Neuronal stem cell (in vitro differentiated cells): Measurements from ENCODE around the gene KLF14.

ENCODE experiments used
- DNase-seq: peaks from one replicate; pipeline ENCODE4 v3.0.0-alpha.2; 2013; ENCODE audit warnings: low spot score
- H2AFZ ChIP-seq: one replicate; pipeline ENCODE4 v1.6.1; 2013; ENCODE audit warnings: mild to moderate bottlenecking, low read length, inconsistent platforms
- H2AK5ac ChIP-seq: 2 replicates; pipeline ENCODE4 v1.6.1; 2013; ENCODE audit warnings: low read depth, mild to moderate bottlenecking, inconsistent platforms, low read length, moderate library complexity, mixed read lengths
- H2BK120ac ChIP-seq: 2 replicates; pipeline ENCODE4 v1.6.1; 2013; ENCODE audit warnings: low read depth, mild to moderate bottlenecking, inconsistent platforms, low read length, moderate library complexity, mixed read lengths
- H2BK12ac ChIP-seq: one replicate; pipeline ENCODE4 v1.6.1; 2013; ENCODE audit warnings: low read length, inconsistent platforms
- H2BK15ac ChIP-seq: 2 replicates; pipeline ENCODE4 v1.6.1; 2013; ENCODE audit warnings: mild to moderate bottlenecking, low read length, inconsistent platforms, mixed read lengths
- H2BK5ac ChIP-seq: one replicate; pipeline ENCODE4 v1.6.1; 2013; ENCODE audit warnings: inconsistent platforms, mild to moderate bottlenecking, low read length, moderate library complexity
- H3K14ac ChIP-seq: one replicate; pipeline ENCODE4 v1.6.1; 2013; ENCODE audit warnings: low read length, inconsistent platforms
- H3K18ac ChIP-seq: 2 replicates; pipeline ENCODE4 v1.6.1; 2013; ENCODE audit warnings: low read length, inconsistent platforms
- H3K23ac ChIP-seq: 2 replicates; pipeline ENCODE4 v1.6.1; 2013; ENCODE audit warnings: low read depth, mild to moderate bottlenecking, mixed read lengths, low read length, inconsistent platforms; ENCODE audit not compliant: poor library complexity
- H3K27ac ChIP-seq: replicated peaks from 3 replicates; pipeline ENCODE4 v1.5.1; 2013; ENCODE audit warnings: low read length, inconsistent platforms
- H3K27me3 ChIP-seq, 3 experiments: 2 replicates each; pipeline ENCODE4 v1.6.1; 2013; ENCODE audit warnings: low read length in 3 of 3, mild to moderate bottlenecking in 2 of 3, inconsistent platforms in 1 of 3, low read depth in 1 of 3, mixed read lengths in 1 of 3, moderate library complexity in 1 of 3; ENCODE audit not compliant: control insufficient read depth in 3 of 3, insufficient read depth in 3 of 3
- H3K36me3 ChIP-seq, 2 donors: replicated peaks in 1 of 2; 2 replicates each; pipeline ENCODE4 v1.6.1; 2013; ENCODE audit warnings: low read length in 2 of 2; ENCODE audit not compliant: control insufficient read depth in 2 of 2, insufficient read depth in 2 of 2
- H3K4ac ChIP-seq: 2 replicates; pipeline ENCODE4 v1.6.1; 2013; ENCODE audit warnings: inconsistent platforms, mild to moderate bottlenecking, low read length, moderate library complexity
- H3K4me1 ChIP-seq, 2 donors: 1 replicate in 1 of 2; 2 replicates in 1 of 2; pipeline ENCODE4 v1.6.1; 2013; ENCODE audit warnings: low read length in 2 of 2, low read depth in 1 of 2; ENCODE audit not compliant: control insufficient read depth in 2 of 2, insufficient read depth in 1 of 2
- H3K4me2 ChIP-seq: one replicate; pipeline ENCODE4 v1.6.1; 2013; ENCODE audit warnings: mild to moderate bottlenecking, low read length, inconsistent platforms; ENCODE audit not compliant: insufficient read depth, poor library complexity, severe bottlenecking
- H3K4me3 ChIP-seq, 2 donors: 2 replicates each; pipeline ENCODE4 v1.5.1; 2013; ENCODE audit warnings: low read length in 2 of 2, mild to moderate bottlenecking in 2 of 2, inconsistent platforms in 1 of 2, moderate library complexity in 1 of 2
- H3K79me1 ChIP-seq: one replicate; pipeline ENCODE4 v1.6.1; 2013; ENCODE audit warnings: low read depth, mild to moderate bottlenecking, inconsistent platforms, low read length, moderate library complexity
- H3K9ac ChIP-seq: one replicate; pipeline ENCODE4 v1.6.1; 2013; ENCODE audit warnings: mild to moderate bottlenecking, low read depth, low read length, inconsistent platforms; ENCODE audit not compliant: poor library complexity
- H3K9me3 ChIP-seq, 2 donors: replicated peaks in 1 of 2; 2 replicates each; pipeline versions ENCODE3 to v1.6.1; 2013; ENCODE audit warnings: low read length in 2 of 2, mild to moderate bottlenecking in 2 of 2, inconsistent platforms in 1 of 2, low read depth in 1 of 2, mixed read lengths in 1 of 2, moderate library complexity in 1 of 2; ENCODE audit not compliant: control insufficient read depth in 2 of 2, insufficient read depth in 1 of 2
- H4K8ac ChIP-seq: one replicate; pipeline ENCODE4 v1.6.1; 2013; ENCODE audit warnings: low read depth, mild to moderate bottlenecking, inconsistent platforms, low read length, moderate library complexity
- H4K91ac ChIP-seq: one replicate; pipeline ENCODE4 v1.6.1; 2013; ENCODE audit warnings: low read length, low read depth, mild to moderate bottlenecking, inconsistent platforms; ENCODE audit not compliant: poor library complexity
- WGBS, 2 donors: extraction: QIAGEN DNeasy Blood & Tissue Kit; methylation state at CpG; one replicate each; pipeline ENCODE4 v1.1.7; 2013; ENCODE audit warnings: missing lambda C conversion rate in 2 of 2, mixed read lengths in 1 of 2; ENCODE audit not compliant: insufficient read length in 2 of 2, insufficient replicate concordance in 1 of 2; ENCODE audit errors: extremely low coverage in 2 of 2; 5-methylcytosine and 5-hydroxymethylcytosine counted together

KLF14 gene

DNA sequence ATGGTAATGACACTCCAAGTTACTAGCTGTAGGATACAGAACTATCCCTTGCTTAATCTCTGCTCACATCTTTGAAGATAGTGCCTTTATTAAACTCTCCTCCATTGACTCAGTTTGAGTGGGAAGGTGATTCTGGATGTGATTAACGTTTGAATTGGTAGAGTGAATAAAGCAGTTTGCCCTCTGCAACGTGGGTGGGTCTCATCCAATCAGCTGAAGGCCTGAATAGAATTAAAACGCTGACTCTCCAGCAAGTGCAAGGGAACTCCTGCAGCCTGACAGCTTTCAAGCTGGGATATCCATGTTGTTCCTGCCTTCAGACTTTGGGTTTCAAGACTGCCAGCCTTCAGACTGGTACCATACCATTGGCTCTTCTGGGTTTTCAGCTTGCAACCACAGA lies 21.6 kb downstream of the KLF14 start:
- no peak overlapping the region for H3K4me3 ChIP-seq
- no peaks in the 10 kb centered on the region for H3K79me1 ChIP-seq
- no peak for DNase-seq
- no peak overlapping the region for H3K27ac ChIP-seq
- no CpG with 5 or more reads among the region's 3 CpGs for WGBS, 2 donors
- no peak overlapping the region for H2AK5ac ChIP-seq
- H2BK15ac ChIP-seq = no peak overlapping the region
- no peak overlapping the region for H2BK5ac ChIP-seq
- H2BK12ac ChIP-seq = no peak overlapping the region
- no peak overlapping the region for H2AFZ ChIP-seq
- no peak overlapping the region for H3K14ac ChIP-seq
- no peak overlapping the region for H4K8ac ChIP-seq
- H3K9me3 ChIP-seq = no peaks in the 10 kb centered on the region
- H3K18ac ChIP-seq = no peak overlapping the region
- H3K4me1 ChIP-seq = no peaks in the 10 kb centered on the region
- H3K9ac ChIP-seq = no peak overlapping the region
- no peak overlapping the region for H3K23ac ChIP-seq
- no peak overlapping the region for H2BK120ac ChIP-seq
- H3K4me2 ChIP-seq = no peak overlapping the region
- no peaks in the 10 kb centered on the region for H3K36me3 ChIP-seq
- no peak overlapping the region for H3K4ac ChIP-seq
- no peak overlapping the region for H4K91ac ChIP-seq
- H3K27me3 ChIP-seq = no peaks in the 10 kb centered on the region

DNA sequence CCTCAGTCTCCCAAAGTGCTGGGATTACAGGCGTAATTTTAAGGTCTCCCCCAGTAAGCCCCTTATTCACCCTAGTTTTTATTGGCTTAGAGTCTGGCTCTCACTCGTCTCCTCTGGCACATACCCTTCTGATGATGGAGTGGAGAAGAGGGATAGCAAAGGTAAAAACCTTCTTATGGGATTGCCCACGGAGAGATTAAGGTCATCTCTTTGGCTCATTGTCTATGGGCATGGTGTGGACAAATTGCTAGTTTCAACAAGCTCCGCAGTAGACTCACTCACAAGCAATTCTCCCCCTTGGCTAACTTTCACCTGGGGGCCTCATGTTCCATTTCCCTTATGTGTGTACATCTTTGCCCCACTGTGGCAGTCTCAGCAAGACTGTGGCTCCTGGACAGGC lies 25.2 kb downstream of the KLF14 start:
- no CpG with 5 or more reads among the region's 4 CpGs for WGBS, 2 donors
- Histone ChIP-seq H3K4me3 (no peak overlapping the region), H3K18ac (no peak overlapping the region), H3K4me2 (no peak overlapping the region), H3K4me1 (no peaks in the 10 kb centered on the region), H2AFZ (no peak overlapping the region), H3K27me3 (no peaks in the 10 kb centered on the region), H3K9me3 (no peaks in the 10 kb centered on the region), H3K23ac (no peak overlapping the region), H3K27ac (no peak overlapping the region), H4K8ac (no peak overlapping the region), H3K14ac (no peak overlapping the region), H4K91ac (no peak overlapping the region), H3K4ac (no peak overlapping the region), H2BK15ac (no peak overlapping the region), H2BK5ac (no peak overlapping the region), H2BK12ac (no peak overlapping the region), H3K79me1 (no peaks in the 10 kb centered on the region), H3K36me3 (no peaks in the 10 kb centered on the region), H3K9ac (no peak overlapping the region), H2BK120ac (no peak overlapping the region), H2AK5ac (no peak overlapping the region)
- DNase-seq = no peak

DNA sequence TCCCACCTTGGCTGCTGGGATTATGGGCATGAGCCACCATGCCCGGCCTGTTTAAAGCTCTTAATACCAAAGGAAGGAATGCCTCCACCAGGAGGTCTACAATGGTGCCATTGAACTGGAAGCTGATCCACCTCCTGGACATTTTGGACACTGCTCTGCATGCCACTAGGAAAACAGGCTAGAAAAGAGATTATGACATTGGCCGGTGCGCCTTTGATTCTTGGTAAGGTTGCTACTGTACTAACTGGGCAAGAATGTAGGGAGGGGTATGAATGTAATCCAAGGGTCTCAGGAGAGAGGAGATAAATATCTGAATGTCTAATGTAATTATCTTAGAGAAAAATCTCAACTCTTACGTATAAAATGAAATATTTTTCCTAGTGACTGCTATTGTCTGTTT lies 26.0 kb downstream of the KLF14 start:
- no peaks in the 10 kb centered on the region for H3K9me3 ChIP-seq
- no peak overlapping the region for H3K4me3 ChIP-seq
- H2AK5ac ChIP-seq = no peak overlapping the region
- H2BK12ac ChIP-seq = no peak overlapping the region
- H3K36me3 ChIP-seq = no peaks in the 10 kb centered on the region
- H2BK15ac ChIP-seq = no peak overlapping the region
- H3K4me2 ChIP-seq = no peak overlapping the region
- no peak overlapping the region for H3K4ac ChIP-seq
- H3K27me3 ChIP-seq = no peaks in the 10 kb centered on the region
- H3K18ac ChIP-seq = no peak overlapping the region
- no peak overlapping the region for H3K14ac ChIP-seq
- no peak overlapping the region for H3K9ac ChIP-seq
- H3K4me1 ChIP-seq = no peaks in the 10 kb centered on the region
- no peak overlapping the region for H4K91ac ChIP-seq
- no peak overlapping the region for H2BK120ac ChIP-seq
- H3K27ac ChIP-seq = no peak overlapping the region
- no peak overlapping the region for H2AFZ ChIP-seq
- H2BK5ac ChIP-seq = no peak overlapping the region
- whole genome bisulfite sequencing, 2 donors = no CpG with 5 or more reads among the region's 4 CpGs
- no peak for DNase-seq
- no peaks in the 10 kb centered on the region for H3K79me1 ChIP-seq
- no peak overlapping the region for H4K8ac ChIP-seq
- no peak overlapping the region for H3K23ac ChIP-seq

DNA sequence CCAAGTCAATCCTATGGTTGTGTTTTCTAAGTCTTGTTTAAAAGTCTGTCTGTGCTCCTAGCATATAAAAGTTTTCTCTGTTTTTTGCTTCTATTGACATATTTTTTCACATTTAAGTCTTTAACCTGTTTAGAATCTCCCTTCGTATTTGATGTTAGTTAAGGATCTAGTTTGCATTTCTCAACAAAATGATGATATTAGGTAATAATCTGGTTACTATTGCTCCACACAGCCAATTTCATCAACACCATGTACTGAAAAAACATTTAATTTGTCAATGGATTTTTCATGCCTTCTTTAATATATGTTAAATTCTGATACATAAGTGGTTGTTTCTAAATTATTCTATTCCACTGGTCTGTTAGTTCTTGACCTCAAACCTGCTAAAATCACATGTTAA lies 30.2 kb downstream of the KLF14 start:
- Histone ChIP-seq H3K4me2 (no peak overlapping the region), H3K4me1 (no peaks in the 10 kb centered on the region), H2BK5ac (no peak overlapping the region), H2AK5ac (no peak overlapping the region), H3K9me3 (no peaks in the 10 kb centered on the region), H3K4ac (no peak overlapping the region), H3K36me3 (no peaks in the 10 kb centered on the region), H3K14ac (no peak overlapping the region), H2BK120ac (no peak overlapping the region), H3K23ac (no peak overlapping the region), H3K9ac (no peak overlapping the region), H3K27ac (no peak overlapping the region), H3K4me3 (no peak overlapping the region), H2AFZ (no peak overlapping the region), H3K79me1 (no peaks in the 10 kb centered on the region), H2BK15ac (no peak overlapping the region), H2BK12ac (no peak overlapping the region), H3K27me3 (no peaks in the 10 kb centered on the region), H4K91ac (no peak overlapping the region), H4K8ac (no peak overlapping the region), H3K18ac (no peak overlapping the region)
- no peak for DNase-seq
- WGBS, 2 donors = no CpG with 5 or more reads among the region's 1 CpG
